ENCODE data around the gene CYYR1.

DNA sequence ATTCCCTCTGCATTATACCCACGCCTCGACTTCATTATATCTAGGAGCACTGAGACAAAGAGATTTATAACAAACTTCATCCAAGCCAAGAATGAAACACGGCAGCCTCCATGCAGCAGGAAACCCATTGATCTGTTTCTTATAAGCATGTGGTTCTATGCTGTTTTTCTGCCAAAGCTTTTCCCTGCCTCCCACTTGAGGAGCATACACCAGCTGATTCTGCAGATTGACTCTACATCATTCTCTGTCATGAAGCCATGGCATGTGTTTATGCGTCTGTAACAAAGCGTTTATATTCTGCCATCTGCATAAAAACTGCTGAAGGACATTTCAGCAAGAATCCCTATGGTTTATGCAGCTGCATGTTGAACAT lies 102.0 kb downstream of the CYYR1 start:
- TF ChIP-seq, protein P1, sequence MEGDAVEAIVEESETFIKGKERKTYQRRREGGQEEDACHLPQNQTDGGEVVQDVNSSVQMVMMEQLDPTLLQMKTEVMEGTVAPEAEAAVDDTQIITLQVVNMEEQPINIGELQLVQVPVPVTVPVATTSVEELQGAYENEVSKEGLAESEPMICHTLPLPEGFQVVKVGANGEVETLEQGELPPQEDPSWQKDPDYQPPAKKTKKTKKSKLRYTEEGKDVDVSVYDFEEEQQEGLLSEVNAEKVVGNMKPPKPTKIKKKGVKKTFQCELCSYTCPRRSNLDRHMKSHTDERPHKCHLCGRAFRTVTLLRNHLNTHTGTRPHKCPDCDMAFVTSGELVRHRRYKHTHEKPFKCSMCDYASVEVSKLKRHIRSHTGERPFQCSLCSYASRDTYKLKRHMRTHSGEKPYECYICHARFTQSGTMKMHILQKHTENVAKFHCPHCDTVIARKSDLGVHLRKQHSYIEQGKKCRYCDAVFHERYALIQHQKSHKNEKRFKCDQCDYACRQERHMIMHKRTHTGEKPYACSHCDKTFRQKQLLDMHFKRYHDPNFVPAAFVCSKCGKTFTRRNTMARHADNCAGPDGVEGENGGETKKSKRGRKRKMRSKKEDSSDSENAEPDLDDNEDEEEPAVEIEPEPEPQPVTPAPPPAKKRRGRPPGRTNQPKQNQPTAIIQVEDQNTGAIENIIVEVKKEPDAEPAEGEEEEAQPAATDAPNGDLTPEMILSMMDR (IDR thresholded peaks at IDR 0.05): no peak
- no peak for TF ChIP-seq TCF7L2 (IDR thresholded peaks at IDR 0.05; ENCODE audit: low read depth, low read length)
- TF ChIP-seq, protein P2, sequence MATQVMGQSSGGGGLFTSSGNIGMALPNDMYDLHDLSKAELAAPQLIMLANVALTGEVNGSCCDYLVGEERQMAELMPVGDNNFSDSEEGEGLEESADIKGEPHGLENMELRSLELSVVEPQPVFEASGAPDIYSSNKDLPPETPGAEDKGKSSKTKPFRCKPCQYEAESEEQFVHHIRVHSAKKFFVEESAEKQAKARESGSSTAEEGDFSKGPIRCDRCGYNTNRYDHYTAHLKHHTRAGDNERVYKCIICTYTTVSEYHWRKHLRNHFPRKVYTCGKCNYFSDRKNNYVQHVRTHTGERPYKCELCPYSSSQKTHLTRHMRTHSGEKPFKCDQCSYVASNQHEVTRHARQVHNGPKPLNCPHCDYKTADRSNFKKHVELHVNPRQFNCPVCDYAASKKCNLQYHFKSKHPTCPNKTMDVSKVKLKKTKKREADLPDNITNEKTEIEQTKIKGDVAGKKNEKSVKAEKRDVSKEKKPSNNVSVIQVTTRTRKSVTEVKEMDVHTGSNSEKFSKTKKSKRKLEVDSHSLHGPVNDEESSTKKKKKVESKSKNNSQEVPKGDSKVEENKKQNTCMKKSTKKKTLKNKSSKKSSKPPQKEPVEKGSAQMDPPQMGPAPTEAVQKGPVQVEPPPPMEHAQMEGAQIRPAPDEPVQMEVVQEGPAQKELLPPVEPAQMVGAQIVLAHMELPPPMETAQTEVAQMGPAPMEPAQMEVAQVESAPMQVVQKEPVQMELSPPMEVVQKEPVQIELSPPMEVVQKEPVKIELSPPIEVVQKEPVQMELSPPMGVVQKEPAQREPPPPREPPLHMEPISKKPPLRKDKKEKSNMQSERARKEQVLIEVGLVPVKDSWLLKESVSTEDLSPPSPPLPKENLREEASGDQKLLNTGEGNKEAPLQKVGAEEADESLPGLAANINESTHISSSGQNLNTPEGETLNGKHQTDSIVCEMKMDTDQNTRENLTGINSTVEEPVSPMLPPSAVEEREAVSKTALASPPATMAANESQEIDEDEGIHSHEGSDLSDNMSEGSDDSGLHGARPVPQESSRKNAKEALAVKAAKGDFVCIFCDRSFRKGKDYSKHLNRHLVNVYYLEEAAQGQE (IDR thresholded peaks at IDR 0.05; ENCODE audit: insufficient read depth in 1 of 2, low read depth in 2 of 2, low read length in 1 of 2): no peak
- no peak for TF ChIP-seq POLR2AphosphoS5 (IDR thresholded peaks at IDR 0.05; ENCODE audit: low read depth, low read length)
